WERI-Rb-1 (cell line): ENCODE results near the gene PAPPA.

ENCODE experiments used
- DNase-seq: peaks from one replicate; pipeline ENCODE4 v3.0.0-alpha.2; 2020
- H3K27ac ChIP-seq: fragments of 250-450 bp; sonication (Bioruptor Pico); 2 replicates; pipeline ENCODE4 v1.5.1; 2020; ENCODE audit warnings: mild to moderate bottlenecking, moderate library complexity
- H3K27me3 ChIP-seq: fragments of 250-450 bp; sonication (Bioruptor Pico); 2 replicates; pipeline ENCODE4 v1.5.1; 2021; ENCODE audit warnings: mild to moderate bottlenecking, low read depth, moderate library complexity; ENCODE audit not compliant: insufficient read depth, severe bottlenecking
- H3K36me3 ChIP-seq: fragments of 250-450 bp; sonication (Bioruptor Pico); 2 replicates; pipeline ENCODE4 v1.5.1; 2020; ENCODE audit warnings: mild to moderate bottlenecking, moderate library complexity
- H3K4me3 ChIP-seq: 2 replicates; pipeline ENCODE4 v1.5.1; 2011; ENCODE audit warnings: low read depth, mild to moderate bottlenecking, control low read depth, low read length
- H3K9me3 ChIP-seq: fragments of 250-450 bp; sonication (Bioruptor Pico); 2 replicates; pipeline ENCODE4 v1.5.1; 2021; ENCODE audit warnings: mild to moderate bottlenecking, moderate library complexity; ENCODE audit not compliant: severe bottlenecking
- TF ChIP-seq, protein P1 (sequence below): IDR thresholded peaks from 2 replicates; pipeline ENCODE4 v1.5.1; 2011; ENCODE audit warnings: low read depth, mild to moderate bottlenecking, control low read depth, inconsistent platforms, low read length

Gene PAPPA

DNA sequence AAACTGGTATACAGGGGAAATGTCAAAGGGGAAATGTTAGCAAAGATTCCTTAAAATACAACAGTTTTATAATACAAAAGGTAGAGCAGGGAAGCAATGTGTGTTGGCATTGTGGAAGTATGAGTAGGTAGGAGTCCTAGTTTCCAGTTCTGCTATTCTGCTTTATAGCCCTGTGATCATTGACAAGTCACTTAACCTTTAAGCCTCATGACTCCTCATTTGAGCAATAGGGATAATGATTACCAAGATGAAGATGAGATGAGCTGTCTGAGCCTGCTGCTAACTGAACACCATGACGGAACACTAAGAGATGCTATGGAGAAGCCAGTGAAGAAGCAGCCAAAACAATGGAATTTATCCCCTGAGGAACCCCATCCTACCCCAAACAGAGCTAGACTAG, 251.7 kb downstream of the PAPPA start:
- no peak for DNase-seq
- Histone ChIP-seq H3K36me3 (no peaks in the 10 kb centered on the region), H3K4me3 (no peak overlapping the region), H3K27ac (no peak overlapping the region), H3K9me3 (no peaks in the 10 kb centered on the region), H3K27me3 (no peaks in the 10 kb centered on the region)
- TF ChIP-seq, protein P1, sequence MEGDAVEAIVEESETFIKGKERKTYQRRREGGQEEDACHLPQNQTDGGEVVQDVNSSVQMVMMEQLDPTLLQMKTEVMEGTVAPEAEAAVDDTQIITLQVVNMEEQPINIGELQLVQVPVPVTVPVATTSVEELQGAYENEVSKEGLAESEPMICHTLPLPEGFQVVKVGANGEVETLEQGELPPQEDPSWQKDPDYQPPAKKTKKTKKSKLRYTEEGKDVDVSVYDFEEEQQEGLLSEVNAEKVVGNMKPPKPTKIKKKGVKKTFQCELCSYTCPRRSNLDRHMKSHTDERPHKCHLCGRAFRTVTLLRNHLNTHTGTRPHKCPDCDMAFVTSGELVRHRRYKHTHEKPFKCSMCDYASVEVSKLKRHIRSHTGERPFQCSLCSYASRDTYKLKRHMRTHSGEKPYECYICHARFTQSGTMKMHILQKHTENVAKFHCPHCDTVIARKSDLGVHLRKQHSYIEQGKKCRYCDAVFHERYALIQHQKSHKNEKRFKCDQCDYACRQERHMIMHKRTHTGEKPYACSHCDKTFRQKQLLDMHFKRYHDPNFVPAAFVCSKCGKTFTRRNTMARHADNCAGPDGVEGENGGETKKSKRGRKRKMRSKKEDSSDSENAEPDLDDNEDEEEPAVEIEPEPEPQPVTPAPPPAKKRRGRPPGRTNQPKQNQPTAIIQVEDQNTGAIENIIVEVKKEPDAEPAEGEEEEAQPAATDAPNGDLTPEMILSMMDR, result no peak

DNA sequence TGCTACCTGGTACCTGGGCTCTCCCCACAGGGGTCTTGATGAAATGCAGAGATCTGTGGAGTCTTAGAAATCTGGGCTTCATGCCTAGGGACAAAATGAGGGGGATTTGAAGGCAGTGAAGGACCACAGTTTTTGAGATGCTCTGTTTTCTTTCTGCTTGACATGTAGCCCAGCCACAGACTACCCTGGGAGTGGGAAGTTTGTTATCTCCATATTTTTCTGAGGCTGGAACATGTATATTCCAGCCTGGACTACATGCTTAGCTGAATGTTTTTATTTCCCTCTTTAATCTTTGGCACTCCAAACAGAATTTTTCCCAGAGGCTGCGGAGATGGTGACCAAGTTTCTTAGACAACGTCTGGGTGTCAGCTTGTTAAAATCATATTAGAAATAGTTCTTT, 252.9 kb downstream of the PAPPA start:
- TF ChIP-seq, protein P1, result no peak
- no peak overlapping the region for H3K27ac ChIP-seq
- H3K9me3 ChIP-seq, result no peaks in the 10 kb centered on the region
- no peak for DNase-seq
- H3K36me3 ChIP-seq, result no peaks in the 10 kb centered on the region
- no peak overlapping the region for H3K4me3 ChIP-seq
- no peaks in the 10 kb centered on the region for H3K27me3 ChIP-seq

DNA sequence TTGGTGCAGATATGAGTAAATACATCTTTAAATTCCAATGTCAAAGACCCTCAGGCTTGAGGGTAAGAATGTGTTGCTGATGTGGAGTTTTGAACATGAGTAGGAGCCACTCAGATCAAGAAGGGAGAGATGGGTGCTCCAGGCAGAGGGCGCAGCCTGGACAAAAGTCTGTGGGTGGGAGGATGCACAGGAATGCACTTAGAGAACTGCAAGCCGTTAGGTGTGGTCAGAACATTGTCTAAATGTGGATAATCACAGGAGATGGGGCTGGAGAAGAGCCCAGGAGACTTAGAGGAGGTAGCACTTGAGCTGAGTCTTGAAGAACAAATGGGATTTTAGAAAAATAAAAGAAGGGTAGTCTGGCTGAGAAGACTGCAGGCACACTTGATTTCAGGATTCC, 255.5 kb downstream of the PAPPA start:
- Histone ChIP-seq H3K27ac (no peak overlapping the region), H3K9me3 (no peaks in the 10 kb centered on the region), H3K36me3 (no peaks in the 10 kb centered on the region), H3K27me3 (no peaks in the 10 kb centered on the region), H3K4me3 (no peak overlapping the region)
- no peak for DNase-seq
- TF ChIP-seq, protein P1, result no peak

DNA sequence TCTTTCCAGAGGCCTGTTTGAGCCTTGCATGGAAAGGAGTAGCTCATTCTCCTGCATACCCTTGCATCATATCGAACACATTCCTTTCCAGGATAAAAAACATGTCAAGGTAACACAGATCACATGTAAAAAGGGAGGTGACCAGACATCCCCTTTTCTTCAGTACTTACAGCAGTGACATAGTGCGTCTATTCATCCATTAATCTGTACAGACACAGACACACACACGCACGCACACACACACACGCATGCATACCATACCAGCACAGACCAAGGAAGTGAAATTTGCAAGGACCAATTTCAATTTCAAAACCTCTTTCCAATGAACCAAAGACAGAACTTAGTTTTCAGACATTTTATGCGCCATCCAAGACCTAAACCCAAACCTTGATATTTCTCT, 256.0 kb downstream of the PAPPA start:
- TF ChIP-seq, protein P1, result no peak

DNA sequence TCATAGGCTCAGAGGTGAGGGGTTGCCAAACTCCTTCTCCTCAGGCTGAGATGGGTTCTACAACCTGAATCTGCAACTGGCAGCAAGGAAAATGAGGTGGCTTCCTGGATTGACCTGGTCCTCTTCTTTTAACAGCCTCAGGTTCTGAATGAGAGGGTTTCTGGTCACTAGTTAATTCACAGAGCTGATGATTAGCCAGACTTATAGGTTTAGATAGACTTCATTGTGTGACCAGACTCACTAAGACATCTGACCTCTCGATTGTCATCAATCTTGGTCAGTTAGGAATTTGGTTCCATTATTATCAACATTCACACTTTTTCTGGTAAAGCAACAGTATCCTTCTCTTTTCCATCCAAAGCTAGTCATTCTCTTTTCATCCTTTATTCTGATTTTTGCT, 257.9 kb downstream of the PAPPA start:
- no peak for DNase-seq
- no peaks in the 10 kb centered on the region for H3K27me3 ChIP-seq
- H3K27ac ChIP-seq, result no peak overlapping the region
- H3K36me3 ChIP-seq, result peaks cover 7% of the 10 kb centered on the region; the same call in 1 of the 2 replicates
- H3K9me3 ChIP-seq, result no peaks in the 10 kb centered on the region
- TF ChIP-seq, protein P1, result no peak
- H3K4me3 ChIP-seq, result no peak overlapping the region

More for the DNA sequence above, 256.0 kb downstream of the PAPPA start:
- Histone ChIP-seq H3K4me3 (no peak overlapping the region), H3K27ac (no peak overlapping the region), H3K36me3 (no peaks in the 10 kb centered on the region), H3K27me3 (no peaks in the 10 kb centered on the region), H3K9me3 (no peaks in the 10 kb centered on the region)
- DNase-seq, result no peak

DNA sequence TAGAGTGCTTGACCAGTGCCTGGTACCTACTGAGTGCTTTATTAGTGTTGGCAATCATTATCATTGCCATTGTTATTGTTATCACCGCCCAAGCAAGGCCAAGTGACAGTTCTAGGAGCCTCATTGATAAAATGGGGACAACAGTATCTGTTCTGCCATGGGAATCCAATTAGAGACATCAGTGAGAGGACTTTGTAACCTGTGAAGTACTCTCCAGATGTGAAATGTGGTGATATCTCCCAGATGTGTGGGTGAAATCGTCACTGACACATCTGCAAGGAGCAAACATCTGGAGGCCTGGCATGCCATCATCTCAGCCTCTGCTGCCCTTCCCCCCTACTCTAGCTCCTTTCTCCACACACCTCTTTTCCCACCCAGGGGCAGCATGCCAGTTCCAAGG, 260.8 kb downstream of the PAPPA start:
- Histone ChIP-seq H3K27ac (no peak overlapping the region), H3K36me3 (peaks cover 14% of the 10 kb centered on the region), H3K4me3 (no peak overlapping the region), H3K27me3 (no peaks in the 10 kb centered on the region), H3K9me3 (no peaks in the 10 kb centered on the region)
- TF ChIP-seq, protein P1, result no peak
- no peak for DNase-seq
